ENCODE data around the gene TMEM129.

The TMEM129 gene

GRCh38 chr4:1668488-1668840 lies 52.7 kb downstream of the TMEM129 start:
- H3K4me2 ChIP-seq (ENCODE audit: low read length), result no peak overlapping the region
- H3K27ac ChIP-seq (ENCODE audit: low read depth, low read length, poor library complexity, severe bottlenecking), result no peak overlapping the region
- H3K4me3 ChIP-seq (ENCODE audit: low read depth, low read length, poor library complexity, severe bottlenecking), result no peak overlapping the region
- no peaks in the 10 kb centered on the region for H4K20me1 ChIP-seq (ENCODE audit: insufficient read depth, low read length)
- H3K9me2 ChIP-seq (ENCODE audit: low read depth, low read length), result no peaks in the 10 kb centered on the region
- H3K36me3 ChIP-seq (ENCODE audit: insufficient read depth, low read length), result no peaks in the 10 kb centered on the region
- H3K9me3 ChIP-seq (ENCODE audit: low read length), result no peaks in the 10 kb centered on the region
- TF ChIP-seq EZH2 (IDR thresholded peaks at IDR 0.05; ENCODE audit: borderline replicate concordance, low read length) (no peak), CTCF (IDR thresholded peaks at IDR 0.05; ENCODE audit: low read length) (no peak)
- H3K79me2 ChIP-seq (ENCODE audit: insufficient read depth, low read length), result no peaks in the 10 kb centered on the region
- no peaks in the 10 kb centered on the region for H3F3A ChIP-seq (ENCODE audit: insufficient read depth, low read length)
- H3K9ac ChIP-seq (ENCODE audit: low read length), result no peak overlapping the region
- no peaks in the 10 kb centered on the region for H3K4me1 ChIP-seq (ENCODE audit: insufficient read depth, low read length, severe bottlenecking)
- no peaks in the 10 kb centered on the region for H3K27me3 ChIP-seq (ENCODE audit: insufficient read depth, low read length)
- H2AFZ ChIP-seq (ENCODE audit: low read length), result no peak overlapping the region

GRCh38 chr4:1667273-1667672 lies 53.9 kb downstream of the TMEM129 start:
- no peak overlapping the region for H3K4me2 ChIP-seq (ENCODE audit: low read length)
- H3K9ac ChIP-seq (ENCODE audit: low read length), result no peak overlapping the region
- no peaks in the 10 kb centered on the region for H4K20me1 ChIP-seq (ENCODE audit: insufficient read depth, low read length)
- H3K9me2 ChIP-seq (ENCODE audit: low read depth, low read length), result no peaks in the 10 kb centered on the region
- H3K9me3 ChIP-seq (ENCODE audit: low read length), result no peaks in the 10 kb centered on the region
- no peak overlapping the region for H2AFZ ChIP-seq (ENCODE audit: low read length)
- H3K36me3 ChIP-seq (ENCODE audit: insufficient read depth, low read length), result no peaks in the 10 kb centered on the region
- no peak overlapping the region for H3K27ac ChIP-seq (ENCODE audit: low read depth, low read length, poor library complexity, severe bottlenecking)
- no peak overlapping the region for H3K4me3 ChIP-seq (ENCODE audit: low read depth, low read length, poor library complexity, severe bottlenecking)
- H3F3A ChIP-seq (ENCODE audit: insufficient read depth, low read length), result no peaks in the 10 kb centered on the region
- H3K79me2 ChIP-seq (ENCODE audit: insufficient read depth, low read length), result no peaks in the 10 kb centered on the region
- TF ChIP-seq CTCF (IDR thresholded peaks at IDR 0.05; ENCODE audit: low read length), result no peak
- no peak for TF ChIP-seq EZH2 (IDR thresholded peaks at IDR 0.05; ENCODE audit: borderline replicate concordance, low read length)
- no peaks in the 10 kb centered on the region for H3K27me3 ChIP-seq (ENCODE audit: insufficient read depth, low read length)
- no peaks in the 10 kb centered on the region for H3K4me1 ChIP-seq (ENCODE audit: insufficient read depth, low read length, severe bottlenecking)

GRCh38 chr4:1666391-1666790 lies 54.7 kb downstream of the TMEM129 start:
- H3K27ac ChIP-seq (ENCODE audit: low read depth, low read length, poor library complexity, severe bottlenecking), result no peak overlapping the region
- TF ChIP-seq CTCF (IDR thresholded peaks at IDR 0.05; ENCODE audit: low read length) (no peak), EZH2 (IDR thresholded peaks at IDR 0.05; ENCODE audit: borderline replicate concordance, low read length) (no peak)

More at GRCh38 chr4:1666391-1666790, 54.7 kb downstream of the TMEM129 start:
- Histone ChIP-seq H3K4me1 (ENCODE audit: insufficient read depth, low read length, severe bottlenecking) (peaks cover 2% of the 10 kb centered on the region), H3K4me3 (ENCODE audit: low read depth, low read length, poor library complexity, severe bottlenecking) (no peak overlapping the region), H3K27me3 (ENCODE audit: insufficient read depth, low read length) (no peaks in the 10 kb centered on the region), H3K9ac (ENCODE audit: low read length) (no peak overlapping the region), H2AFZ (ENCODE audit: low read length) (no peak overlapping the region), H3F3A (ENCODE audit: insufficient read depth, low read length) (no peaks in the 10 kb centered on the region), H3K9me3 (ENCODE audit: low read length) (no peaks in the 10 kb centered on the region), H4K20me1 (ENCODE audit: insufficient read depth, low read length) (no peaks in the 10 kb centered on the region), H3K36me3 (ENCODE audit: insufficient read depth, low read length) (no peaks in the 10 kb centered on the region), H3K4me2 (ENCODE audit: low read length) (no peak overlapping the region), H3K9me2 (ENCODE audit: low read depth, low read length) (no peaks in the 10 kb centered on the region), H3K79me2 (ENCODE audit: insufficient read depth, low read length) (no peaks in the 10 kb centered on the region)

Data from OCI-LY1 (cell line).